Measurements from ENCODE around the gene CHKA. TPM values are rescaled to one million over a fixed set of nuclear protein-coding genes. Genes with fewer than 3 reads are reported as not detected.

The CHKA gene
- total RNA-seq, 2 experiments from 2014 or later, result 8.1 to 9.2 TPM

- no peaks in the 10 kb centered on the region for H3K36me3 Mint-ChIP-seq
- peaks cover 2% of the 10 kb centered on the region for H3K27me3 Mint-ChIP-seq
- no peak for DNase-seq
- no peaks in the 10 kb centered on the region for H3K9me3 Mint-ChIP-seq
- peaks cover 9% of the 10 kb centered on the region for H3K4me1 Mint-ChIP-seq
- no peak overlapping the region for H3K27ac Mint-ChIP-seq
- POLR2A ChIA-PET, result no interaction called here
- no peak overlapping the region for H3K4me3 Mint-ChIP-seq
- ATAC-seq (ENCODE audit: low read depth), result no peak
Measured at GRCh38 chr11:68149417-68149816, 28.2 kb upstream of the CHKA start.

DNA sequence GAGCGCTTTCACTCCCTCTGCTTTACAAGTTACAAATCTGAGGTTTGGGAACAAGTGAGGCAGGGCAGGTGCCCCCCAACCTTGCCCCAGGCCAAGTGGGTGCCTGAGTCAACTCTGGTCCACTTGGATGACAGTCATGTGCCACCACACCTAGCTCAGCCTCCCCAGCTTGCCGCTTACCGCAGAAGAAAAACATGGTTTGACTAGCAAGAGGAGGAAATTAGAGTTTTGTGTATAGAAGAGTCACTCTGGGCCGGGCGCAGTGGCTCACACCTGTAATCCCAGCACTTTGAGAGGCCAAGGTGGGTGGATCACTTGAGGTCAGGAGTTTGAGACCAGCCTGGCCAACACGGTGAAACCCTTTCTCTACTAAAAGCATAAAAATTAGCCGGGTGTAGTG, 27.7 kb upstream of the CHKA start:
- peaks cover 2% of the 10 kb centered on the region for H3K27me3 Mint-ChIP-seq
- no peak for ATAC-seq (ENCODE audit: low read depth)
- POLR2A ChIA-PET, result no interaction called here
- no peaks in the 10 kb centered on the region for H3K9me3 Mint-ChIP-seq
- no peaks in the 10 kb centered on the region for H3K36me3 Mint-ChIP-seq
- no peak overlapping the region for H3K4me3 Mint-ChIP-seq
- DNase-seq, result no peak
- H3K4me1 Mint-ChIP-seq, result peaks cover 9% of the 10 kb centered on the region
- H3K27ac Mint-ChIP-seq, result no peak overlapping the region

- no peak overlapping the region for H3K27ac Mint-ChIP-seq
- no peak for ATAC-seq (ENCODE audit: low read depth)
- H3K4me1 Mint-ChIP-seq, result peaks cover 9% of the 10 kb centered on the region
- peaks cover 2% of the 10 kb centered on the region for H3K27me3 Mint-ChIP-seq
- H3K36me3 Mint-ChIP-seq, result no peaks in the 10 kb centered on the region
- H3K4me3 Mint-ChIP-seq, result no peak overlapping the region
- no peaks in the 10 kb centered on the region for H3K9me3 Mint-ChIP-seq
- POLR2A ChIA-PET, result no interaction called here
- no peak for DNase-seq
Measured at GRCh38 chr11:68148071-68148805, 27.1 kb upstream of the CHKA start.

- H3K4me1 Mint-ChIP-seq, result peaks cover 15% of the 10 kb centered on the region
- H3K27me3 Mint-ChIP-seq, result peaks cover 2% of the 10 kb centered on the region
- no peak overlapping the region for H3K4me3 Mint-ChIP-seq
- no peak overlapping the region for H3K27ac Mint-ChIP-seq
- POLR2A ChIA-PET, result no interaction called here
- ATAC-seq (ENCODE audit: low read depth), result no peak
- H3K36me3 Mint-ChIP-seq, result no peaks in the 10 kb centered on the region
- DNase-seq, result no peak
- H3K9me3 Mint-ChIP-seq, result no peaks in the 10 kb centered on the region
Measured at GRCh38 chr11:68146704-68147474, 25.7 kb upstream of the CHKA start.

GRCh38 chr11:68146010-68146540, 24.9 kb upstream of the CHKA start:
- Mint-ChIP-seq H3K9me3 (no peaks in the 10 kb centered on the region), H3K27me3 (peaks cover 2% of the 10 kb centered on the region), H3K27ac (no peak overlapping the region), H3K36me3 (no peaks in the 10 kb centered on the region), H3K4me1 (peaks cover 15% of the 10 kb centered on the region), H3K4me3 (no peak overlapping the region)
- DNase-seq (peak; percentile 33), ATAC-seq (ENCODE audit: low read depth) (no peak)
- POLR2A ChIA-PET, result no interaction called here

- POLR2A ChIA-PET, result interaction anchor here (1.1 kb wide), 1 partner anchor 54 kb away, joined by 3 read pairs; no protein-coding TSS in a partner anchor
- no peaks in the 10 kb centered on the region for H3K36me3 Mint-ChIP-seq
- peaks cover 15% of the 10 kb centered on the region for H3K4me1 Mint-ChIP-seq
- H3K9me3 Mint-ChIP-seq, result no peaks in the 10 kb centered on the region
- peaks cover 4% of the 10 kb centered on the region for H3K27me3 Mint-ChIP-seq
- H3K4me3 Mint-ChIP-seq, result no peak overlapping the region
- no peak overlapping the region for H3K27ac Mint-ChIP-seq
- DNase-seq, result peak; percentile 25
- no peak for ATAC-seq (ENCODE audit: low read depth)
Measured at GRCh38 chr11:68145120-68145866, 24.1 kb upstream of the CHKA start.

DNA sequence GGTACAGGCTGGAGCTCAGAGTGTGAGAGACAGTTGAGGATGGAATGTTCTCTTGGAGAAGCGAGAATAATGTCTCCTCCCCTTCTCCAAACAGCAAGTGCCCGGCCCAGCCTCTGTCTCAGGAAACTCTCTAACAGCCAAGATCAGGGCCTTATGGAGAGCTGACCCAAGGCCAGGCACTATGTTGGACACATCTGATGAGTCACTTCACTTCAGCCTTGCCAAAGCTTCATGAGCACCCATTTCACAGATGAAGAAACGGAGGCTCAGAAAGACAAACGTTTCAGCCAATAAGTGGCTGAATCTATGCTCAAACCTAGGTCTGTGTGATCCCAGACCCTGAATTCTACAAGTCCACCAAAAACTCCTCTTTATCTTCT, 22.1 kb upstream of the CHKA start:
- POLR2A ChIA-PET, result no interaction called here
- ATAC-seq (ENCODE audit: low read depth) (no peak), DNase-seq (no peak)
- H3K4me1 Mint-ChIP-seq, result peaks cover 14% of the 10 kb centered on the region
- H3K27ac Mint-ChIP-seq, result peak overlapping the region; percentile 30
- peaks cover 10% of the 10 kb centered on the region for H3K27me3 Mint-ChIP-seq
- H3K4me3 Mint-ChIP-seq, result no peak overlapping the region
- no peaks in the 10 kb centered on the region for H3K9me3 Mint-ChIP-seq
- H3K36me3 Mint-ChIP-seq, result no peaks in the 10 kb centered on the region

DNA sequence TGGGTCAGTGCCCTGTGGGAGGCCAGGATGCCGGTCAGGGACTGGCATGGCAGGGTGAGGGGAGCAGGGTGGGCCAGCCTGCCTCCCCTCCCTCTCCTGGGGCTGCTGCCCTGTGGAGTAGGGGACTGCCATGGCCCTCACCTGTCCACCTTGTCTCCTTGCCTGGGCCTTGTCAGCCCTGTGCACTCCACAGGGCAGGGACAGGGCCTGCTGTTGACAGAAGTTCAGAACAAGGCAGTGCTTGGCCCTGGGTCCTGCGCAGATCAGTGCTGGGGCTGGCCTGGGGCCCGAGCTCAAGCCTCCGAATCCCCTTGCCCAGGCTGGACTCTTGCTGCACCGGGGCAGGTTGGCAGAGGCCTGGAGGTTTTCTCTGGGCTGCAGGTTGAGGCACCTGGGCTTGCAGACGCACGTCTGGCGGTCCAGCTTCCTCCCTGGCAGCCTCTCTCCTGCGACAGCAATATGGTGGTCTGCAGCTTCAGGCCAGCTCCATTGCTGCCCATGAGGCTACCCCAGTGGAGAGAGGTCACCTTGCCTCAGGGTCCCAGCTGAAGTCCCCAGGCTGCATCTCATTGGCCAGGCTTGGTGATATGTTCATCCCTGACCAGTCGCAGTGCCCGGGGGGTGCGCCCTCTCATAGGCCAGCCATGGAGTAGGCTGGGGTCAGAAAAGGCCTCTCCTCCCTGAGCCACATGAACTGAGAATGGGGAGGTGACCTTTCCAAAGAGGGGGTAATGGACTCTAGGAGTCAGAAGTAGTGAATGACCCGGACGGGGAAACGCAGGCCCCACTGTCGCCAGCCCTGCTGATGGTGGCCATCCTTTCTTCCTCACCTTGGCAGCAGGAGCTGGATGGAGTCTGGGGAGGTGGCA, 21.5 kb upstream of the CHKA start:
- Mint-ChIP-seq H3K4me1 (peaks cover 14% of the 10 kb centered on the region), H3K27ac (peak overlapping the region; percentile 69), H3K27me3 (peaks cover 10% of the 10 kb centered on the region), H3K36me3 (no peaks in the 10 kb centered on the region), H3K9me3 (no peaks in the 10 kb centered on the region), H3K4me3 (peak overlapping the region; percentile 37)
- DNase-seq (peak; percentile 31), ATAC-seq (ENCODE audit: low read depth) (no peak)
- POLR2A ChIA-PET, result no interaction called here

- POLR2A ChIA-PET, result no interaction called here
- Mint-ChIP-seq H3K4me3 (peak overlapping the region; percentile 37), H3K4me1 (peaks cover 14% of the 10 kb centered on the region), H3K27me3 (peaks cover 10% of the 10 kb centered on the region), H3K36me3 (no peaks in the 10 kb centered on the region), H3K9me3 (no peaks in the 10 kb centered on the region), H3K27ac (peak overlapping the region; percentile 69)
- ATAC-seq (ENCODE audit: low read depth) (peak; percentile 69), DNase-seq (peak; percentile 61)
Measured at GRCh38 chr11:68142028-68142412, 20.8 kb upstream of the CHKA start.

GRCh38 chr11:68141246-68142027, 20.2 kb upstream of the CHKA start:
- H3K27me3 Mint-ChIP-seq, result peaks cover 9% of the 10 kb centered on the region
- peak; percentile 26 for DNase-seq
- peaks cover 14% of the 10 kb centered on the region for H3K4me1 Mint-ChIP-seq
- no peak overlapping the region for H3K4me3 Mint-ChIP-seq
- H3K36me3 Mint-ChIP-seq, result no peaks in the 10 kb centered on the region
- no peaks in the 10 kb centered on the region for H3K9me3 Mint-ChIP-seq
- POLR2A ChIA-PET, result no interaction called here
- H3K27ac Mint-ChIP-seq, result peak overlapping the region; percentile 30
- no peak for ATAC-seq (ENCODE audit: low read depth)

DNA sequence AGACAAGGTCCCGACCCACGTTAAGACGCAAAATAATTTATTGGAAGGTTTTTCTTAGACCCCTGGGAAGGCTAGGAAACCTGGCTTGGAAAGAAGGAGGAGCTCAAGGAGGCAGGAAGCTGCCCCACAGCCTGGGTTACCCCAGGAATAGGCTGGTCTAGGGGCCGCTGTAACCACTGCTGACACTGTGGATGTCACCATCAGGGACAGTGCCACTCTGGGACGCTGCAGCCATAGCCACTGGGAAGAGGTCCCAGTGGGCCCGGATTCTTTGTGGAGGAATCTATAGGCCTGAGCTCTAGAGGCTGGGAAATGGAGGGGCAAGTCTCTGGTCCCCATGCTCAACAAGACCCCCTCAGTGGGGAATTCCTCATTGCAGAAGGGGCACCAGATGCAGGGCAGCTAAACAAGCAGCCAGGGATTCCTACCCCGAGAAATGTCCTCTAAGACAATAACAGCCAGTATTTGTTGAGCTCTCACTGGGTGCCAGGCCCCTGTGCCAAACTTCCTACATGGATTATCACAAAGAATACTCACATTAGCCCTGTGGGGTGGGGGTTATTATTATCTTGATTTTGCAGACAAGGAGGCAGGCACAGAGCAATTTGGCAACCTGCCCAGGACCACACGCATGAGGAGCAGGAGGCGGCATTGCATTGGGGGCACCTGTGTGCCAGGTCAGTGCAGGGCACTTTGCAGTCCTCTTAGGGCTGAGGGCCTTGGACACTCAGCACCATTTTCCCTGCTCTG, 19.5 kb upstream of the CHKA start:
- DNase-seq, result peak; percentile 25
- POLR2A ChIA-PET, result no interaction called here
- no peaks in the 10 kb centered on the region for H3K9me3 Mint-ChIP-seq
- H3K27ac Mint-ChIP-seq, result no peak overlapping the region
- H3K4me3 Mint-ChIP-seq, result no peak overlapping the region
- H3K27me3 Mint-ChIP-seq, result peaks cover 8% of the 10 kb centered on the region
- H3K4me1 Mint-ChIP-seq, result peaks cover 13% of the 10 kb centered on the region
- H3K36me3 Mint-ChIP-seq, result no peaks in the 10 kb centered on the region
- no peak for ATAC-seq (ENCODE audit: low read depth)

- no peak overlapping the region for H3K4me3 Mint-ChIP-seq
- peaks cover 6% of the 10 kb centered on the region for H3K9me3 Mint-ChIP-seq
- POLR2A ChIA-PET, result no interaction called here
- peaks cover 8% of the 10 kb centered on the region for H3K4me1 Mint-ChIP-seq
- H3K36me3 Mint-ChIP-seq, result peaks cover 2% of the 10 kb centered on the region
- DNase-seq (no peak), ATAC-seq (ENCODE audit: low read depth) (no peak)
- peaks cover 8% of the 10 kb centered on the region for H3K27me3 Mint-ChIP-seq
- no peak overlapping the region for H3K27ac Mint-ChIP-seq
Measured at GRCh38 chr11:68138237-68138636, 17.0 kb upstream of the CHKA start.

Data from activated naive CD8-positive, alpha-beta T cell treated with anti-CD3 and anti-CD28 coated beads, Interleukin-2, amount 10 ng/mL, durations not matched to agents 7 days and 5 days (primary cell).